Liver (tissue), 3 donors: ENCODE data around the gene RHBDD3.

ENCODE experiments used
- CTCF ChIP-seq: fragments of 150-350 bp; IDR thresholded peaks from 2 replicates; pipeline ENCODE4 v1.5.1; 2017; ENCODE audit warnings: improper control_type of control experiment, low read depth, low read length; ENCODE audit not compliant: missing input control
- REST ChIP-seq: IDR thresholded peaks from 2 replicates; pipeline ENCODE4 v1.6.1; 2016; ENCODE audit warnings: antibody characterized with exemption, mild to moderate bottlenecking
- SP1 ChIP-seq: IDR thresholded peaks from 2 replicates; pipeline ENCODE4 v1.6.1; 2018; ENCODE audit warnings: antibody characterized with exemption, mild to moderate bottlenecking
- TAF1 ChIP-seq: conservative IDR thresholded peaks from 2 replicates; pipeline ENCODE4 v1.6.1; 2016; ENCODE audit warnings: antibody characterized with exemption, mild to moderate bottlenecking
- donor health status: healthy.
- donor health status: healthy.

GRCh38 chr22:29251981-29252911 lies 15.5 kb downstream of the RHBDD3 start:
- TF ChIP-seq CTCF = no peak
- TF ChIP-seq REST = no peak
- TF ChIP-seq TAF1 = no peak
- TF ChIP-seq SP1 = no peak
